ENCODE data around the gene C10orf120.

GRCh38 chr10:122696687-122697086 lies 3.0 kb downstream of the C10orf120 start:
- TF ChIP-seq NFIC (IDR thresholded peaks at IDR 0.05) (no peak), ZBED1 (IDR thresholded peaks at IDR 0.05) (no peak), TRIM25 (IDR thresholded peaks at IDR 0.05; ENCODE audit: borderline replicate concordance) (no peak), BRCA1 (IDR thresholded peaks at IDR 0.05) (no peak), BRCA1 (CRISPR knock-in tag; IDR thresholded peaks at IDR 0.05) (no peak), DDX20 (tag; IDR thresholded peaks at IDR 0.05; ENCODE audit: low read depth) (no peak), EZH2 (IDR thresholded peaks at IDR 0.05; ENCODE audit: borderline replicate concordance, low read depth, low read length) (no peak), CTCF (IDR thresholded peaks at IDR 0.05 in 2 of 3, conservative IDR thresholded peaks at IDR 0.05 in 1 of 3; ENCODE audit: insufficient read depth in 2 of 3, low read depth in 1 of 3, low read length in 3 of 3) (no peak), PATZ1 (CRISPR knock-in tag; IDR thresholded peaks at IDR 0.05; ENCODE audit: borderline replicate concordance) (no peak), NR2C2 (CRISPR knock-in tag; IDR thresholded peaks at IDR 0.05) (no peak), NR2C2 (tag; IDR thresholded peaks at IDR 0.05) (no peak), ARHGAP35 (IDR thresholded peaks at IDR 0.05; ENCODE audit: partially characterized antibody) (no peak), SNRNP70 (optimal IDR thresholded peaks at IDR 0.05; ENCODE audit: low read depth, low read length) (no peak), TFAP4 (CRISPR knock-in tag; IDR thresholded peaks at IDR 0.05; ENCODE audit: borderline replicate concordance) (no peak)
